GM12874 (cell line): Measurements from ENCODE around the gene PTPN11.

Experiments
- CTCF ChIP-seq: IDR thresholded peaks from 2 replicates; pipeline ENCODE4 v1.5.1; 2011; ENCODE audit warnings: low read depth, mild to moderate bottlenecking, control low read depth, low read length, moderate library complexity; ENCODE audit not compliant: insufficient read depth

The PTPN11 gene

GRCh38 chr12:112496496-112496895 lies 77.7 kb downstream of the PTPN11 start:
- TF ChIP-seq CTCF, result no peak

GRCh38 chr12:112498580-112498979 lies 79.8 kb downstream of the PTPN11 start:
- no peak for TF ChIP-seq CTCF

GRCh38 chr12:112503512-112503911 lies 84.8 kb downstream of the PTPN11 start:
- no peak for TF ChIP-seq CTCF

- TF ChIP-seq CTCF, result no peak
Observed at GRCh38 chr12:112506513-112507166, 87.9 kb downstream of the PTPN11 start.

GRCh38 chr12:112513471-112513870 lies 94.7 kb downstream of the PTPN11 start:
- no peak for TF ChIP-seq CTCF

GRCh38 chr12:112514456-112514855 lies 95.7 kb downstream of the PTPN11 start:
- TF ChIP-seq CTCF, result no peak

- no peak for TF ChIP-seq CTCF
Observed at GRCh38 chr12:112514926-112515642, 96.3 kb downstream of the PTPN11 start.
